Measurements from ENCODE around the gene SEMA3C.

The SEMA3C gene

GRCh38 chr7:80819503-80819902 lies 99.3 kb downstream of the SEMA3C start:
- DNase-seq = no peak

GRCh38 chr7:80818181-80818580 lies 100.7 kb downstream of the SEMA3C start:
- no peak for DNase-seq

- no peak for DNase-seq
These were observed 102.0 kb downstream of the SEMA3C start for GRCh38 chr7:80816806-80817205.

GRCh38 chr7:80815733-80816132 lies 103.1 kb downstream of the SEMA3C start:
- no peak for DNase-seq

GRCh38 chr7:80809545-80809944 lies 109.3 kb downstream of the SEMA3C start:
- DNase-seq = no peak

GRCh38 chr7:80807166-80807900 lies 111.5 kb downstream of the SEMA3C start:
- DNase-seq = no peak

GRCh38 chr7:80806663-80807062 lies 112.2 kb downstream of the SEMA3C start:
- no peak for DNase-seq

- DNase-seq = no peak
These were observed 114.3 kb downstream of the SEMA3C start for GRCh38 chr7:80804589-80804988.

GRCh38 chr7:80802527-80802926 lies 116.3 kb downstream of the SEMA3C start:
- no peak for DNase-seq

GRCh38 chr7:80794631-80795573 lies 123.9 kb downstream of the SEMA3C start:
- no peak for DNase-seq

GRCh38 chr7:80791509-80791929 lies 127.3 kb downstream of the SEMA3C start:
- DNase-seq = no peak

- DNase-seq = no peak
These were observed 128.0 kb downstream of the SEMA3C start for GRCh38 chr7:80790877-80791276.

- no peak for DNase-seq
These were observed 131.1 kb downstream of the SEMA3C start for GRCh38 chr7:80787721-80788120.

- DNase-seq = no peak
These were observed 132.8 kb downstream of the SEMA3C start for GRCh38 chr7:80785961-80786536.

GRCh38 chr7:80785276-80785675 lies 133.6 kb downstream of the SEMA3C start:
- DNase-seq = no peak

GRCh38 chr7:80783678-80784327 lies 135.0 kb downstream of the SEMA3C start:
- no peak for DNase-seq

- DNase-seq = no peak
These were observed 135.6 kb downstream of the SEMA3C start for GRCh38 chr7:80783186-80783677.

- DNase-seq = no peak
These were observed 137.3 kb downstream of the SEMA3C start for GRCh38 chr7:80781561-80781979.

GRCh38 chr7:80781146-80781545 lies 137.7 kb downstream of the SEMA3C start:
- no peak for DNase-seq

- no peak for DNase-seq
These were observed 139.4 kb downstream of the SEMA3C start for GRCh38 chr7:80779456-80779855.

GRCh38 chr7:80775897-80776296 lies 143.0 kb downstream of the SEMA3C start:
- no peak for DNase-seq

- no peak for DNase-seq
These were observed 143.4 kb downstream of the SEMA3C start for GRCh38 chr7:80775482-80775881.

GRCh38 chr7:80774843-80775242 lies 144.0 kb downstream of the SEMA3C start:
- DNase-seq = no peak

Data from DMS153 (cell line).